HG03280 (cell line): Measurements from ENCODE around the gene RBMS3.
"Not testable (repeated sequence)": the region's sequence is repeated elsewhere in the genome, so short reads cannot be mapped to it uniquely, and the experiment has no call there.

Experiments
- ATAC-seq: cut with Tn5 transposase; IDR thresholded peaks from one replicate; pipeline ENCODE4 v1.9.1; 2021; ENCODE audit warnings: mild to moderate bottlenecking, moderate library complexity; ENCODE audit not compliant: unreplicated experiment

RBMS3 gene

DNA sequence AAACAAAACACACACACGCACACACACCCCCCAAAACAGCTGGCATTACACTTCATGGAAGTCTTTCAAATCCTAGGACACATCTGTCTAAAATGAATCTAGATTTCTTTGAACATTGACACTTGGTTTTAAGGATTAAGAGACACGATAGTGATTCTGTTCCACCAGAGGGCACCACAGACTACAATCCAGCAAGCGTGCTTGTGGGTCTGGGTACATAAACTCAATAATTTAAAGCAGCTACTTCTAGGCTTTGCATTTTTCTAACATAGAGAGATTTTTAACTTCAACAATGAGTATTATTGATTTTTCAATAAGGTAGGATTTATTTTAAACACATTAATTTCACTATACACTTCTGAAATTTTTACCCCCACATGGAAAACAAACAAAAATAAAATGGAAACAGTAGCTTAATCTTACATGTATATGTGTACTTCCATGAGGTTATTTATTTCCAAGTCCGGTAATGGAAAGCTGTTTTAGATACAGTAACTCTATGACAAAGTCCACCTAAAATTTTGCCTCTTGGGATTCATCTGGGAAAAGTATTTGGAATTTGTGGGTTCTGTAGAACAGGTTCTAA is 761.5 kb downstream of the RBMS3 start:
- peak; percentile 63 for ATAC-seq

DNA sequence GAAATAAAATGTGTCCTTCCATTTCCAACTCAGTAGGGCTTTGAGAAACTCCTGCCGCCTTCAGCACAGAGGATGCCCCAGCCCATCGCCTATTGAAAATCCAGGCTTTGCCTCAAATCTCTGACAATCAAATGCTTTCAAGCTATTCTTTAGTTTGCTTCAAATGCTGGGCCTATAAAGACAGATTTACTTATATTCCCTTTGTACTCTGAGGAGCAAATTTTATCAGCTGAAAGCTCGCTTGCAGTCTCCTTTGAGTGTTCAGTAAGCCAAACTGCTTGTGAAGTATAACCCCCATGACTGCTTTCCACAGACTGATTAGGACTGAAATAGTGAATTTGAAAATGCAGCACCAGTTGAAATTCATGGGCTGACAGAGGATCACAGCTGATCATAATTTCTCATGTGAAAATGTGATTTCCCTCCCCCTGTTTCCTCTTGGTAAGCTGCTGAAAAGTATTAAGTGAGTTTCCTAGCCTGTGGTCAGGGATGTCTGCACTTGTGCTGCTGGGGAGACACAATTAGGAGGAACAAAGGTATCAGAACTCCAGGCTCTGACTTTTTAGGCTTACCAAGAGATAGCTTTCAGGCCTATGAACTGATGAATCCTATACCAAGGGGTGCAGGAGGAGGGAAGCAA is 762.2 kb downstream of the RBMS3 start:
- no peak for ATAC-seq

- no peak for ATAC-seq
These were observed 763.6 kb downstream of the RBMS3 start for GRCh38 chr3:30044515-30044914.

DNA sequence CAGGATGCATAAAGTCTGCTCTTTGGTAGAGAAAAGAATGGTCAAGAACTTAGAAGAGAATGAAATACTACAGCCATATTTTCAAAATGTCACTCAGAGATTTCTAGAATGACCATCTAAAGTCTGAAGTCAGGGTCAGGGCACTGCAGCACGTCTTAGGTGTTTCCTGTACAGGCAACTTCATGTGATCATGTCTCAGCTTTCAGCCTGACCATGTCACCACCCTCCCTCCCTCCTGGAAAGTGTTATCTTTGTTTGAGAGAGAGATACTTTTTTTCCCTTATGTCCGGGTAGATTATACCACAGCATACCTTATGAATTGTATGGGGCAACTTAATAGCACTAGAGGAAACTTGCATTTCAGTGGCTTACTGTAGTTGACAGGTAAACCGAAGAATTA is 767.6 kb downstream of the RBMS3 start:
- no peak for ATAC-seq

- ATAC-seq, result not testable (repeated sequence)
These were observed 769.2 kb downstream of the RBMS3 start for GRCh38 chr3:30050116-30050515.

DNA sequence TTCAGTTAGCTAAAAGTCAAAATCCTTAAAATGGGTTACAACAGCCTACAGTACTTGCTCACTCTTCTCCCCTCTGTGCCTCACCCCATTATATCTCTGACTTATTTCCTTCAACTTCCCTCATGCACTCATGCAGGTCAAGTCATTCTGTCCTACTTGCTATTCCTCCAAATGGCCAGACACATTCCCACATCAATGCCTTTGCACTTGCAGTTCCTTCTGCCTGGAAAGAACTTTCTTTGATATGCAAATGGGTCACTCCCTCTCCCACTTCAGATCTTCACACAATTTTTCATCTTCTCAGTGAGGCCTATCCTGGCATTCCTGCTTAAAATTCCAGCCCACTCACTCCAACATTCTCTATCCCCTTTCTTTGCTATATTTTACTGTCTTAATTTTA is 778.4 kb downstream of the RBMS3 start:
- ATAC-seq, result no peak
